Parathyroid adenoma (tissue), 2 donors: ENCODE measurements around the gene PGM1.

Experiments used
- H2AFZ ChIP-seq: fragments of 300-600 bp; sonication (generic); one replicate; pipeline ENCODE4 v1.7.0; 2017; ENCODE audit warnings: antibody characterized with exemption, mild to moderate bottlenecking
- H3K27ac ChIP-seq: fragments of 300-600 bp; sonication (generic); one replicate; pipeline ENCODE4 v1.7.0; 2017
- H3K27me3 ChIP-seq: fragments of 300-600 bp; sonication (generic); one replicate; pipeline ENCODE4 v1.7.0; 2017; ENCODE audit warnings: low read length; ENCODE audit not compliant: control insufficient read depth, insufficient read depth
- H3K36me3 ChIP-seq: fragments of 300-600 bp; sonication (generic); one replicate; pipeline ENCODE4 v1.7.0; 2017; ENCODE audit warnings: low read length; ENCODE audit not compliant: control insufficient read depth, insufficient read depth
- H3K4me1 ChIP-seq: fragments of 300-600 bp; sonication (generic); one replicate; pipeline ENCODE4 v1.7.0; 2017; ENCODE audit warnings: control low read depth
- H3K4me2 ChIP-seq: fragments of 300-600 bp; sonication (generic); one replicate; pipeline ENCODE4 v1.7.0; 2017; ENCODE audit warnings: low read length
- H3K4me3 ChIP-seq: fragments of 300-600 bp; sonication (generic); one replicate; pipeline ENCODE4 v1.7.0; 2017; ENCODE audit warnings: low read depth, low read length
- H3K79me2 ChIP-seq: fragments of 300-600 bp; sonication (generic); one replicate; pipeline ENCODE4 v1.7.0; 2017; ENCODE audit warnings: control low read depth
- H3K9ac ChIP-seq: fragments of 300-600 bp; sonication (generic); one replicate; pipeline ENCODE4 v1.7.0; 2017; ENCODE audit warnings: mild to moderate bottlenecking
- H3K9me3 ChIP-seq: fragments of 300-600 bp; sonication (generic); one replicate; pipeline ENCODE4 v1.7.0; 2017; ENCODE audit warnings: low read length; ENCODE audit not compliant: control insufficient read depth
- CTCF ChIP-seq: fragments of 300-600 bp; sonication (generic); IDR thresholded peaks from one replicate; pipeline ENCODE4 v1.7.0; 2017; ENCODE audit warnings: antibody characterized with exemption, mild to moderate bottlenecking
- donor health status: primary hyperparathyroidism.

PGM1 gene

GRCh38 chr1:63612971-63613370 is 19.8 kb downstream of the PGM1 start:
- Histone ChIP-seq H3K9me3 (no peaks in the 10 kb centered on the region), H3K4me2 (no peak overlapping the region), H3K27ac (no peak overlapping the region), H3K27me3 (no peaks in the 10 kb centered on the region), H3K79me2 (peaks cover 10% of the 10 kb centered on the region), H3K4me3 (no peak overlapping the region), H3K36me3 (no peaks in the 10 kb centered on the region), H2AFZ (no peak overlapping the region), H3K9ac (no peak overlapping the region), H3K4me1 (peaks cover 6% of the 10 kb centered on the region)
- no peak for TF ChIP-seq CTCF

- Histone ChIP-seq H3K27ac (no peak overlapping the region), H3K79me2 (peaks cover 13% of the 10 kb centered on the region), H3K9ac (no peak overlapping the region), H3K4me2 (no peak overlapping the region), H3K4me1 (peaks cover 6% of the 10 kb centered on the region), H2AFZ (no peak overlapping the region), H3K4me3 (no peak overlapping the region), H3K9me3 (no peaks in the 10 kb centered on the region), H3K27me3 (no peaks in the 10 kb centered on the region), H3K36me3 (no peaks in the 10 kb centered on the region)
- TF ChIP-seq CTCF, result peak; percentile 66
Measured at GRCh38 chr1:63615768-63616420, 22.7 kb downstream of the PGM1 start.

- H3K4me2 ChIP-seq, result no peak overlapping the region
- H3K27ac ChIP-seq, result no peak overlapping the region
- TF ChIP-seq CTCF, result no peak
- no peak overlapping the region for H3K4me3 ChIP-seq
- H2AFZ ChIP-seq, result no peak overlapping the region
- peaks cover 6% of the 10 kb centered on the region for H3K4me1 ChIP-seq
- no peaks in the 10 kb centered on the region for H3K36me3 ChIP-seq
- no peaks in the 10 kb centered on the region for H3K9me3 ChIP-seq
- no peak overlapping the region for H3K9ac ChIP-seq
- peaks cover 13% of the 10 kb centered on the region for H3K79me2 ChIP-seq
- H3K27me3 ChIP-seq, result no peaks in the 10 kb centered on the region
Measured at GRCh38 chr1:63617450-63617849, 24.2 kb downstream of the PGM1 start.

GRCh38 chr1:63618011-63618410 is 24.8 kb downstream of the PGM1 start:
- Histone ChIP-seq H3K27me3 (no peaks in the 10 kb centered on the region), H3K9me3 (no peaks in the 10 kb centered on the region), H3K79me2 (peaks cover 13% of the 10 kb centered on the region), H3K9ac (no peak overlapping the region), H3K4me3 (no peak overlapping the region), H3K36me3 (no peaks in the 10 kb centered on the region), H2AFZ (no peak overlapping the region), H3K4me1 (peaks cover 6% of the 10 kb centered on the region), H3K4me2 (no peak overlapping the region), H3K27ac (no peak overlapping the region)
- TF ChIP-seq CTCF, result no peak

GRCh38 chr1:63619558-63619957 is 26.3 kb downstream of the PGM1 start:
- no peak overlapping the region for H3K4me2 ChIP-seq
- no peak for TF ChIP-seq CTCF
- no peaks in the 10 kb centered on the region for H3K9me3 ChIP-seq
- H3K4me1 ChIP-seq, result peaks cover 6% of the 10 kb centered on the region
- H2AFZ ChIP-seq, result no peak overlapping the region
- H3K4me3 ChIP-seq, result no peak overlapping the region
- H3K36me3 ChIP-seq, result no peaks in the 10 kb centered on the region
- peaks cover 13% of the 10 kb centered on the region for H3K79me2 ChIP-seq
- no peaks in the 10 kb centered on the region for H3K27me3 ChIP-seq
- H3K9ac ChIP-seq, result no peak overlapping the region
- H3K27ac ChIP-seq, result no peak overlapping the region
